TTC549 (cell line): Measurements from ENCODE around the gene ABCC10.
"Not testable (repeated sequence)": the region's sequence is repeated elsewhere in the genome, so short reads cannot be mapped to it uniquely, and the experiment has no call there.

Experiments
- FAIRE-seq: peaks from 2 replicates; lab custom pipeline; 2012; peaks lifted over from hg19 to GRCh38; lab: Jason Lieb, UNC

ABCC10 gene

DNA sequence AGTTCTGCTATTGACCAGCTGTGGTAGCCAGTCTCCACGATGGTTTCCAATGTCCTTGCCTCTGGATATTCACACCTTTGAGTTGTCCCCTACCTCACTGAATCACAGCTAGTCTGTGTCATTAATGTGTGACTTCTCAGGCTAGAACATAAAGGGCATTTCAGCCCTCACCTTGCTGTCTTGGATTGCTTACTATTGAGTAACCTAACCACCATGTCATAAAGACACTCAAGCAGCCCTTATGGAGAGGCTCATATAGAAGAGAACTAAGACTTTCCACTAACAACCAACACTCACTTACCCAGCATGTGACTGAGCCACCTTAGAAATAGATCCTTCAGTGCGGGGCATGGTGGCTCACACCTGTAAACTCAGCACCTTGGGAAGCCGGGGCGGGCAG is 19.1 kb upstream of the ABCC10 start:
- FAIRE-seq = no peak

DNA sequence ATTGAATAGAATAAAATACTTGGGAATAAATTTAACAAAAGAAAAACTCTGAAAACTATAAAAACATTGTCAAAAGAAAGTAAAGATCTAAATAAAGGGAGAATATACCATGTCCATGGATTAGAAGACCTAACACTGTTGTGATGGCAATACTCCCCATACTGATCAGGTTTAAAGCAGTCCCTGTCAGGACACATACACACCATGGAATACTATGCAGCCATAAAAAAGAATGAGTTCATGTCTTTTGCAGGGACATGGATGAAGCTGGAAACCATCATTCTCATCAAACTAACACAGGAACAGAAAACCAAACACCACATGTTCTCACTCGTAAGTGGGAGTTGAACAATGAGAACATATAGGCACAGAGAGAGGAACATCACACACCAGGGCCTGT is 16.6 kb upstream of the ABCC10 start:
- FAIRE-seq = not testable (repeated sequence)

DNA sequence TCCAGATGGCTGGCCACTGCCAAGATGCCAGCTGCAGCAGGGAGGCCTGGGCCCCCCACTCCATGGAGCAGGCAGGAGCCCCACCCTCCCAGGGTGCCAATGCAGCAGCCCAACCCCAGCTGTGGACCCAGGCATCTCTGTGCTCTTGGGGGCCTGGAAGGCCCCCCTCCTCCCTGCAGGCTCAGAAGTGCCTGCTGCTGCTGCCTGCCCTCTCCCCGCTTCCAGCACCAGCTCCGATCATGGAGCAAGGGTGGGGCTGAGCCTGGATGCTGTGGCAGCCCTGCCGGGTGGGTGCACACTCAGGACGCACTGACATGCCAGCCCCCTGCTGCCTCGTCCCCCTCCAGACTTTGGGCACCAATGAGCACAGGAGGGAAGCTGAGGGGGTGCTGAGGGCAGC is 14.8 kb upstream of the ABCC10 start:
- no peak for FAIRE-seq

DNA sequence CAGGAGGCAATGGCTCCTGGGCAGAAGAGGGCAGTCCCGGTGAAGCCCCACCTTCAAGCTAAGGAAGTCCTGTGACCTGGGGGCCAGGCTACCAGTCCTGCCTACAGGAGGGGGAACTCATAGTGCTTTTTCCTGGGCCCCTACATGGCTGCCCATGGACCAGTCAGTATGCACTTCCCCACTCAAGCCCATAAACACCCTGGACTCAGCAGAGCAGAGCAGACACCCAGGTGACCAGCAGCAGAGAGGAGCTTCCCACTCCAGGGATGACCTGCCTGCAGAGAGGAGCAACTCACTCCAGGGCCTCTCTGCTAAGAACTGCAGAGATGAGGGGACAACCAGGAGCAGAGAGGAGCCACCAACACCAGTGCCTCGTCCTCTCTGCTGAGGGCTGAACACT is 14.3 kb upstream of the ABCC10 start:
- FAIRE-seq = no peak

DNA sequence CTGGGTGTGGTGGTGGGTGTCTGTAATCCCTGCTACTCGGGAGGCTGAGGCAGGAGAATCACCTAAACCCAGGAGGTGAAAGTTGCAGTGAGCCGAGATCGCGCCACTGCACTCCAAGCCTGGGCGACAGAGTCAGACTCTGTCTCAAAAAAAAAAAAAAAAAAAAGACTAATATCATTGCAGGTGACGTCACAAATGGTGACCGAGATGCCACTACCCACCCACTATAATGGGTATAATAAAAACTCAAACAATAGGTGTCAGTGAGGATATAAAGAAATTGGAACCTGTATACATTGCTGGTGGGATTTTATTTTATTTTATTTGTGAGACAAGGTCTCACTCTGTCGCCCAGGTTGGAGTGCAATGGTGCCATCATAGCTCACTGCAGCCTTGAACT is 12.1 kb upstream of the ABCC10 start:
- FAIRE-seq = not testable (repeated sequence)

DNA sequence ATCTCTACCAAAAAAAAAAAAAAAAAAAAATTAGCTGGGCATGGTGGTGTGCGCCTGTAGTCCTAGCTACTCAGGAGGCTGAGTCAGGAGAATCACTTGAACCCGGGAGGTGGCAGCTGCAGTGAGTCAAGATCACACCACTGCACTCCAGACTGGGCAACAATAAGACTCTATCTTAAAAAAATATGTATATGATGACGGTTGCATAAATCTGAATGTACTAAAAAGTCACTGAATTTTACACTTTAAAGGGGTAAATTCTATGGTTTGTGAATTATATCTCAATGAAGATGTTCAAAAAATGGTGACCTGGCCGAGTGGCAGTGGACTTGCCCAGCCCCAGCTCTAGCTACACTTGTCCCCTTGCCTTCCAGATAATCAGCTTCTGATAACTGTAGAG is 10.4 kb upstream of the ABCC10 start:
- FAIRE-seq = no peak

DNA sequence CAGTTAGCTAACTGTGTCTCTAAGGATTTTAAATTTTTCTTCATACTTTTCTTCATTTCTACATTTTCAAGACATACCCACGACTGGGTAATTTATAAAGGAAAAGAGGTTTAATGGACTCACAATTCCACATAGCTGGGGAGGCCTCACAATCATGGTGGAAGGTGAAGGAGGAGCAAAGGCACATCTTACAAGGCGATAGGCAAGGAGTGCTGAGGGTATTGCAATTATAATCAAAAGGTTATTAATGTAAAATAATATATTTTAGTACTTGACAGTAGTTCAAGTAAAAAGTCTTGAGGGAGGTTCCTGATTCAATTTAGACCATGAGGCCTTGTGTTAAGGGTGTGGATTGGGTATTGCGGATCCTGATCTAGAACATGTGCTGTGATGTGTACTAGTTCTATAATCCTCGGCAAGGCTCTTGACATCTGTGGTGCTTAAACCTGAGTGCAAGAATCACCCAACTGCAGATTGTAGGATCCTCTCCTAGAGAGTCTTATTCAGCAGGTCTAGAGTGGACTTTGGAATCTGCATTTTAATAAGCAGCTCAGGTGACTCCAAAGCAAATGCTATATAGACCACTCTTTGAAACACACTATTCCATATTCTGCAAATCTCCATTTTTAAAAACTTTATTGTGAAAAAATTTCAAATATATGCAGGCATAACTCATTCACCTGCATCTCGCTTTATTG is 7.2 kb upstream of the ABCC10 start:
- no peak for FAIRE-seq

DNA sequence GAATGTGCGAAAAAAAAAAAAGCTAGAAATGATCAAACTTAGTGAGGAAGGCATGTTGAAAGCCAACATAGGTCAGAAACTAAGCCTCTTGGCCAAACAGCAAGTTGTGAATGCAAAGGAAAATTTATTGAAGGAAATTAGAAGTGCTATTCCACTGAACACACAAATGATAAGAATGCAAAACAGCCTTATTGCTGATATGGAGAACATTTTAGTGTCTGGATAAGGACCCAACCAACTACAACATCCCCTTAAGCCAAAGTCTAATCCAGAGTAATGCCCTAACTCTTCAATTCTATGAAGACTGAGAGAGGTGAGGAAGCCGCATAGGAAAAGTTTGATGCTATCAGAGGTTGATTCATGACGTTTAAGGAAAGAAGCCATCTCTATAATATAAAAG is 5.5 kb upstream of the ABCC10 start:
- FAIRE-seq = no peak

DNA sequence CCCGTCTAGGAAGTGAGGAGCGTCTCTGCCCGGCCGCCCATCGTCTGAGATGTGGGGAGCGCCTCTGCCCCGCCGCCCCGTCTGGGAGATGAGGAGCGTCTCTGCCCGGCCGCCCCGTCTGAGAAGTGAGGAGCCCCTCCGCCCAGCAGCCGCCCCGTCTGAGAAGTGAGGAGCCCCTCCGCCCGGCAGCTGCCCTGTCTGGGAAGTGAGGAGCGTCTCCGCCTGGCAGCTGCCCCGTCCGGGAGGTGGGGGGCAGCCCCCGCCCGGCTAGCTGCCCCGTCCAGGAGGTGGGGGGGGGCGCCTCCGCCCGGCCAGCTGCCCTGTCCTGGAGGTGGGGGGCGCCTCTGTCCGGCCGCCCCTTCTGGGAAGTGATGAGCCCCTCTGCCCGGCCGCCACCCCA is 2.3 kb upstream of the ABCC10 start:
- not testable (repeated sequence) for FAIRE-seq

DNA sequence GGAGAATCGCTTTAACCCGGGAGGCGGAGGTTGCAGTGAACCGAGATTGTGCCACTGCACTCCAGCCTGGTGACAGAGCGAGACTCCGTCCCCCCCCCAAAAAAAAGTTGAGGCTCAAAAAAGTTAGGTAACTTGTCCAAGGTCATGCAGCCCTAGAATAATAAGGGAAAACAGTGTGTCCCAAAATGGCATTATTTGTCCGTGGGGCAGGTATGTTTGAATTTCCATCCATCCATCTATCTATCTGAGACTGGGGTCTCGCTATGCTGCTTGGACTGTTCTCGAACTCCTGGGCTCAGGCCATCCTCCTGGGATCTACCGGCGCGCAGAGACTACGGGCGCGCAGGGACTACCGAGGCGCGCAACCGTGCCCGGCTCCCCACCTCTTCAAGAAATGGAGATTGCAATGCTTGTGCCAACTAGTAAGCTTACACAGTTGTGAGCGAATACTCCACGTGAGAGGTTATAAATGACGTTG is 374 bp upstream of the ABCC10 start:
- no peak for FAIRE-seq

DNA sequence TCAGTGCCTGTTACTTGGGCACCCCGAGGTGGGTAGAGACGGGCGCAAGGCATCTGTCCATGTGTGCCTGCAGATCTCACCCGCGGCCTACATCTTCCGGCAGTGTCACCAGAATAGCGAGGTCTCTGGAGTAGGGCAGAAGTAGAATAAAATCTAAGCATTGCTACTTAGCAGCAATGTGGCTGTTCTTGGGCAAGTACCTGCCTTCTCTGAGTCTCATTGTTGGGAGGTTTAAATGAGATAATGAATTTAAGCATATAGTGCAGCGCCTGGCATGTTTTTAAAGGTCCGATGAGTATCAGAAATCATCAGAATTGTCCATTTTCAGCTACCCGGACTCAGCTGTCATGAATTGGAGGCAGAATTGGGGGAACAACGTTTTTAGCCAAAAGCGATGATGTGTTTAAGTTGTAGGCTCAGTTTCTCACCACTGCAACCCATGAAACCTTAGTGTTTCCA is 800 bp downstream of the ABCC10 start:
- FAIRE-seq = no peak

DNA sequence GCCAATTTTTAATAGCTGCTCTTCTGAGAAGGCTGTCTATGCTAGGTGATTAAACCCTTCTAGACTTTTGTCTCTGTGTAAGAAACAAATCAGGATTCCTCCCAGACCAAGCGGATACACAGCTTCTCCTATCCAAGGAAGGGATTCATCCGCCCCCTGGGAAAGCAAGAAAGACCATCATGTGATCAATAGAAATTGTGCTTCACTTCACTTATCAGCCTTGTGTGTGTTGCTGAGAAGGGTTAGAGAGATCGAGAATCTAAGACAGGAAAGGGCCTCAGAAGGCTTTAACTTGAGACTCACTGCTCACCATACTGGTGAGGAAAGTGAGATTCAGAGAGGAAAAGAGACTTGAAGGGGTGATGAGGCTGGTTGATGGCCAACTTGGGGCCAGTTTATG is 1.5 kb downstream of the ABCC10 start:
- FAIRE-seq = no peak

DNA sequence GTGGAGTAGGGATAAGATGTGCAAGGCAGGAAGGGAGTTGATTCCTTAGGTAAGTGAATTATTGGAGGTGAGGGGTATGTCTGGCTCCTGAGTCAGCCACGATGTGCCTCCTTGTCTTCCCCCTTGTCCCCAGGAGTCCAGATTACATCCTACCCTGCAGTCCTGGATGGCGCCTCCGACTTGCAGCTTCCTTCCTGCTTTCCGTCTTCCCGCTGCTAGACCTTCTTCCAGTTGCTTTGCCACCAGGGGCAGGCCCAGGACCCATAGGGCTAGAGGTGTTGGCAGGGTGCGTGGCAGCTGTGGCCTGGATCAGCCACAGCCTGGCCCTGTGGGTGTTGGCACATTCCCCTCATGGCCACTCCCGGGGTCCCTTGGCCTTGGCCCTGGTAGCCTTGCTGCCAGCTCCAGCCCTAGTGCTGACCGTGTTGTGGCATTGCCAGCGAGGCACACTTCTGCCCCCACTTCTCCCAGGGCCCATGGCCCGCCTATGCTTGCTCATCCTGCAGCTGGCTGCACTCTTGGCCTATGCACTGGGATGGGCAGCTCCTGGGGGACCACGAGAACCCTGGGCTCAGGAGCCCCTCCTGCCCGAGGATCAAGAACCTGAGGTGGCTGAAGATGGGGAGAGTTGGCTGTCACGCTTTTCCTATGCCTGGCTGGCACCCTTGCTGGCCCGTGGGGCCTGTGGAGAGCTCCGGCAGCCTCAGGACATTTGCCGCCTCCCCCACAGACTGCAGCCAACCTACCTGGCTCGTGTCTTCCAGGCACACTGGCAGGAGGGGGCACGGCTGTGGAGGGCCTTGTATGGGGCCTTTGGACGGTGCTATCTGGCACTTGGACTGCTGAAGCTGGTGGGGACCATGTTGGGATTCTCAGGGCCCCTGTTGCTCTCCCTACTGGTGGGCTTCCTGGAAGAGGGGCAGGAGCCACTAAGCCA is 4.9 kb downstream of the ABCC10 start:
- FAIRE-seq = no peak

DNA sequence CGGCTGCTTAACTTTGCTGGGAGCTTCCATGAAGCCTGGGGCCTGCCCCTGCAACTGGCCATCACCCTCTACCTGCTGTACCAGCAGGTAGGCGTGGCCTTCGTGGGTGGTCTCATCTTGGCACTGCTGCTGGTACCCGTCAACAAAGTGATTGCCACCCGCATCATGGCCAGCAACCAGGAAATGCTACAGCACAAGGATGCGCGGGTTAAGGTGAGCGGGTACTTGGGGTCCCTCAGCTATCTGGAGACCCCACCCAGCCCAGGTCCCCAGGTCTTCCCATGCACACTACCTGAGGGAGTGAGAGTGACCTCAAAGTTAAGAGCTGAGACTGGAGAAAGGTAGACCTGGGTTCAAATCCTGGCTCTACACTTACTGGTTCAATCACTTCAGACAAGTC is 5.8 kb downstream of the ABCC10 start:
- no peak for FAIRE-seq

DNA sequence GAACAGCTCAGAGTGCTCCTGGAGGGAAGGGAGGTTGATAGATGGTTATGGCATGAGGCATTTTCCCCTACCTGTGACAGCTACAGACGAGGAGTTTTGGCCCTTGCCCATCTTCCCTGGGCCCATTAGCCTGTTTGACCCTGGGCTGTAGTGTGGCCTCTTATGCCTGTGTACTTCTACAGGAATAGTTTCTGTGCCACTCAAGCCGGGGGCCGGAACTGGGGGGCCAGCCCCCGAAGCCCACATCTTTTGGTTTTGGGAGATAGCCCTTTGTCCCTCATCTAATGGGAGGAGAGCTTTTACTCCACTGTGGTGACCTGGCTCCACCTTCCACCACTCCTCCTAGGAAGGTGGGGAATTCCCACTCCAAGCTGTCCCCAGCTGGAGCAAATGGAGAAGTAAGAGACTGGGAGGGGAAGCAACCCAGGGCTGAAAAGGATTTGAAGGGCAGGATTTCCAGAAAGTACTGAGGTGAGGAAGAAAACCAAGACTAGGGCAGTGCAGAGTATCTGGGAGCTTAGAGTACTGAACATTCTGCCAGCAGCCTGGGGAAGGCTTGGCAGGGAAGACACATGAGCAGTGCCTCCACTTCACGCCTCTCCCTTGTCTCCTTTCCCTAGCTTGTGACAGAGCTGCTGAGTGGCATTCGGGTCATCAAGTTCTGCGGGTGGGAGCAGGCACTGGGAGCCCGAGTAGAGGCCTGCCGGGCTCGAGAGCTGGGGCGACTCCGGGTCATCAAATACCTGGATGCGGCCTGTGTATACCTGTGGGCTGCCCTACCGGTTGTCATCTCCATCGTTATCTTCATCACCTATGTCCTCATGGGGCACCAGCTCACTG is 6.9 kb downstream of the ABCC10 start:
- FAIRE-seq = no peak

DNA sequence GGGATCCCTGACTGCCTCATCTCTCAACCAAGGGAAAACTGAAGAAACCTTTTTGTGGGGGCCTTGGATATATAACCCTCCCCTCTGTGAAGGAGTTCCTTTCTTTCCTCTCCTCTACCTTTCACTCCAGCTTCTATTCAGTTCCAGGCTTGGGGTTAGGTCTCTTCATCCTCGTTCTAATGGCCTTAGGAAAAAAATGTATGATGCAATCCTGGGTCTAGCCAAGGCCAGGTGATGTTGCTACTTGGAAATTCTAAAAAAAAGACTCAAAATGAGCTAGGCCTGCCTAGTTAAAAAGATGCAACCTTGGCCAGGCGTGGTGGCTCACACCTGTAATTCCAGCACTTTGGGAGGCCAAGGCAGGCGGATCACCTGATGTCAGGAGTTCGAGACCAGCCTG is 7.6 kb downstream of the ABCC10 start:
- FAIRE-seq = no peak

DNA sequence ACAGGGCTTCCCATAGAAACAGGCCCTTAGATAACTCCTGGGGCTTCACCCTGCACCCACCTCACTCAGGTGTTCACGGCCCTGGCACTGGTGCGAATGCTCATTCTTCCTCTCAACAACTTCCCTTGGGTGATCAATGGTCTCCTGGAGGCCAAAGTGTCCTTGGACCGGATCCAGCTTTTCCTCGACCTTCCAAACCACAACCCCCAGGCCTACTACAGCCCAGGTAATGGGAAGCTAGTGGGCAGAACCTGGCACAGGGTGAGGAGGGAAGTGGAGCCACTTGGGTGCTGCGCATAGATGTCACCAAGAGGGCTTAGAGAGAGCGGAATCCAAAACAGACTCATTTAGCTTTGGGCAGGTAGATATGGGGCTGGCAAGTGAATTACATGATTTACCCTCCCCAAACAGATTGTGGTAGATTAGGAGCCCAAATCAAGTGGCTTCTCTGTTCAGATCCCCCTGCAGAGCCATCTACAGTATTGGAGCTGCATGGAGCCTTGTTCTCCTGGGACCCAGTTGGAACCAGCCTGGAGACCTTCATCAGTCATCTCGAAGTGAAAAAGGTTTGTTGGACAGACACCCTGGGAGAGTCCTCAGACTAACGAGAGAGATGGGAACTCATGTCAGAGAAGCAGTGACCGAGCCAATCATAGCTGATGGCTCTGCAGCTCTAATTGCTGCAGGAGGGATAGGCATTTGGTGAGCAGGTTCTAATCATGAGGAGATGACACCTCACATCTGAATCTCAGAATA is 8.5 kb downstream of the ABCC10 start:
- FAIRE-seq = no peak

DNA sequence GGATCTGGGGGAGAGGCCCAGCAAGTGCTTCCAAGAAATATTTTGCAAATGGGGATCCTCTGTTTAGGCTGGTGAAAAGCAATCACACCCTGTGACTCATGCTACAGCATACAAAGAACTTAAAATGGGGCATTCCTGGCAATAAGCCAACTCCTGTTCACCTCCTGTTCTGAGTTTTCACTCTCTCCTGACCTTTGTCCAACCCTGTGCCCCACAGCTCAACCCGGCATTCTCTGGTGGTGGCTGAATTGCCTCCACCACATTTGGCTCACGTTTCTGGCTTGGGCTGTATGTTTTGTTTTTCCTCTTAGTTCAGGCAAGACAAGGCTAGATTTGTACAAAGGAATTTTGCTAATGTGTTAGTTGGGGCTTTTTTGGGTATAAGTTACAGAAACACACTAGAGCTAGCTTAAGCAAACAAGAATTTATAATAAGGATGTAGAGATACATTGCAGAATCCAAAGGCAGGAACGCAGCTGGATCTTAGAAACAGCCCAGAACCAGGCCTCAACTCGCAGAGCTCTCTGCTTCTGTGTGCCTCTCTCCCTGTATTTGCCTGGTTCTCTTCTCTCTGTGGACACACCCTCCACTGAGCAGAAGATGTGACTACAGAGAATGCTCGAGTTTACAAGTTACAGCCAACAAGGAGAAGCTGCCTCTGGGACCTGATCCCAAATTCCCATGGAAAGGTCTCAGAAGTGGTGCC is 9.4 kb downstream of the ABCC10 start:
- no peak for FAIRE-seq

DNA sequence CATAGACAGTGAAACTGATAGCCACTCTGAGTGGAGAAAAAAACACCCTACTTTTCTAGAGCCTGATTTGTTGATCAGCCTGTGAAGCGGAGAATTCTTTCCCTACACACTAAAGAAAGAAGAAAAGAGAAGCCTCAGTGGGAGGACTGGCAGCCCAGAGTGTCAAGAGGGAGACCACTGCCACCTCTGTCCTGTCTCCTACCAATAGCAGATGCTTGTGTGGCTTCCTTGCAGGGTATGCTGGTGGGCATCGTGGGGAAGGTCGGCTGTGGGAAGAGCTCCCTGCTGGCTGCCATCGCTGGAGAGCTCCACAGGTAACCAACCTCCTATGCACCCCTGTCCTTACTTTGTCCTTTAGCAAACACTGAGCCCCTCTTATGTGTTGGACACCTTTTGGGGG is 10.4 kb downstream of the ABCC10 start:
- no peak for FAIRE-seq

DNA sequence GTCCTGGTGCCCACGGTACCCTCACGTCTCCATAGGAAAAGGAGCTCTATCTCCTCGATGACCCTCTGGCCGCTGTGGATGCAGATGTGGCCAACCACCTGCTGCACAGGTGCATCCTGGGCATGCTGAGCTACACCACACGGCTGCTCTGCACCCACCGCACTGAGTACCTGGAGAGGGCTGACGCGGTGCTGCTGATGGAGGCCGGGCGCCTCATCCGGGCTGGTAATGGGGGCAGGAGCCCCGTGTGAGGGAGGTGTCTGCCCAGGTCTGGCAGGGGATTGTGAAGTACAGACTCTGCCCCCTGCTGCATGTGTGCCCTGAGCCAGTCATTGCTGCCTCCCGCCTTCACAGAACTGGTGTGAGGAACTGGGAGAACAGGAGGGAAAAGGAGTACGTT is 15.6 kb downstream of the ABCC10 start:
- FAIRE-seq = no peak

DNA sequence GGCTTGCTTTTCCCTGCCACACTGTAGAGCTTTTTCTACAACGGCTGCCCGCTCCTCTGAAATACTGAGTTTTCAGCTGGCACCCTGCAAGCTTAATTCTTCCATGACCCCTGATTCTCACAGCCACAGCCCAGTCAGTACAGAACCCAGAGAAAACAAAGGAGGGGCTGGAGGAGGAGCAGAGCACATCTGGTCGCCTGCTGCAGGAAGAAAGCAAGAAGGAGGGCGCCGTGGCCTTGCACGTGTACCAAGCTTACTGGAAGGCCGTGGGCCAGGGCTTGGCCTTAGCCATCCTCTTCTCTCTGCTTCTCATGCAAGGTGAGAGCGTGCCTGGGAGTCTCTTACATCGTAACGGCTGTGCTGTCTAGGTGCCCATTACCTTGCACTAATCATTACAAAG is 16.7 kb downstream of the ABCC10 start:
- no peak for FAIRE-seq
